ENCODE results near the gene DIRAS1. TPM values are rescaled to one million over a fixed set of nuclear protein-coding genes. Genes with fewer than 3 reads are reported as not detected.

Gene DIRAS1
- total RNA-seq, 1 experiment from 2014 or later = 7.8 TPM

DNA sequence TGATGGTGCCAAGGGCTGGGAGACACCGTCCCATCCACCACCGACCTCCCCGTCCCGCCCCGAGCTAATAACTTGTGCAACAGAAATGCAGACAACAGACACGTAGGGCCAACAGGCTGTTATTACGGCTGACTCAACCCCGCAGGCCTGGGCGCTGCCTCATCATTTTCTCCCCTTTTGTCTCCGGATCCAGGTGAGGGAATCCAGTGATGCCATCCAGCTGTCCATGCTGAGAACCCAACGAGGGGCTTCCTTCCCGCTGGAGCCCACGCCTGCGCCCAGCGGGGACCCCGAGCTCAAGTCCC, 6.4 kb upstream of the DIRAS1 start:
- H3K4me3 Mint-ChIP-seq = no peak overlapping the region
- H3K36me3 Mint-ChIP-seq (ENCODE audit: insufficient read depth in 1 of 3, low read depth in 3 of 3) = no peaks in the 10 kb centered on the region
- Histone ChIP-seq H3K27ac (ENCODE audit: insufficient read length, low read depth, low read length) (no peak overlapping the region), H3K4ac (ENCODE audit: low read depth, low read length) (no peak overlapping the region), H3K14ac (ENCODE audit: insufficient read depth, low read length) (peak overlapping the region; percentile 50; the same call in 1 of the 2 replicates), H2BK12ac (ENCODE audit: insufficient read length, low read depth, low read length) (no peak overlapping the region), H3K56ac (ENCODE audit: insufficient read length, low read depth, low read length) (no peak overlapping the region), H2AFZ (ENCODE audit: low read length) (no peak overlapping the region), H4K5ac (ENCODE audit: insufficient read length, low read depth, low read length) (no peak overlapping the region), H3K23ac (ENCODE audit: insufficient read length, low read depth, low read length) (no peak overlapping the region), H2BK20ac (ENCODE audit: low read depth, low read length, poor library complexity, severe bottlenecking) (no peak overlapping the region), H4K8ac (replicated peaks; ENCODE audit: insufficient read length, low read depth, low read length) (no peak overlapping the region), H3K9ac (ENCODE audit: extremely low read depth, insufficient read length, low read length) (no peak overlapping the region), H3K27me3 (ENCODE audit: insufficient read depth, low read length) (no peaks in the 10 kb centered on the region), H2BK15ac (ENCODE audit: low read depth, low read length) (no peak overlapping the region; the same call in 1 of the 2 replicates), H3K4me1 (ENCODE audit: insufficient read depth, low read length) (no peaks in the 10 kb centered on the region; the same call in 1 of the 2 replicates), H4K20me1 (ENCODE audit: control insufficient read depth, insufficient read depth, insufficient read length) (peaks cover 3% of the 10 kb centered on the region), H3K79me1 (ENCODE audit: insufficient read depth, low read depth, low read length, poor library complexity, severe bottlenecking) (no peaks in the 10 kb centered on the region), H4K91ac (ENCODE audit: insufficient read length, low read depth, low read length) (no peak overlapping the region), H3K23me2 (ENCODE audit: insufficient read length, low read depth, low read length, poor library complexity, severe bottlenecking) (no peaks in the 10 kb centered on the region), H2AK5ac (ENCODE audit: insufficient read length, low read length) (no peak overlapping the region), H3K4me2 (ENCODE audit: insufficient read depth, insufficient read length, low read length) (no peak overlapping the region), H3T11ph (ENCODE audit: low read length) (no peak overlapping the region), H3K79me2 (ENCODE audit: insufficient read depth, low read length) (no peaks in the 10 kb centered on the region), H2BK120ac (ENCODE audit: low read depth, low read length, poor library complexity, severe bottlenecking) (no peak overlapping the region), H2BK5ac (ENCODE audit: insufficient read length, low read length) (no peak overlapping the region), H3K9me3 (ENCODE audit: control insufficient read depth, low read depth, low read length) (no peaks in the 10 kb centered on the region), H3K18ac (ENCODE audit: insufficient read length, low read depth, low read length) (no peak overlapping the region)
- TF ChIP-seq, protein P1, sequence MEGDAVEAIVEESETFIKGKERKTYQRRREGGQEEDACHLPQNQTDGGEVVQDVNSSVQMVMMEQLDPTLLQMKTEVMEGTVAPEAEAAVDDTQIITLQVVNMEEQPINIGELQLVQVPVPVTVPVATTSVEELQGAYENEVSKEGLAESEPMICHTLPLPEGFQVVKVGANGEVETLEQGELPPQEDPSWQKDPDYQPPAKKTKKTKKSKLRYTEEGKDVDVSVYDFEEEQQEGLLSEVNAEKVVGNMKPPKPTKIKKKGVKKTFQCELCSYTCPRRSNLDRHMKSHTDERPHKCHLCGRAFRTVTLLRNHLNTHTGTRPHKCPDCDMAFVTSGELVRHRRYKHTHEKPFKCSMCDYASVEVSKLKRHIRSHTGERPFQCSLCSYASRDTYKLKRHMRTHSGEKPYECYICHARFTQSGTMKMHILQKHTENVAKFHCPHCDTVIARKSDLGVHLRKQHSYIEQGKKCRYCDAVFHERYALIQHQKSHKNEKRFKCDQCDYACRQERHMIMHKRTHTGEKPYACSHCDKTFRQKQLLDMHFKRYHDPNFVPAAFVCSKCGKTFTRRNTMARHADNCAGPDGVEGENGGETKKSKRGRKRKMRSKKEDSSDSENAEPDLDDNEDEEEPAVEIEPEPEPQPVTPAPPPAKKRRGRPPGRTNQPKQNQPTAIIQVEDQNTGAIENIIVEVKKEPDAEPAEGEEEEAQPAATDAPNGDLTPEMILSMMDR (conservative IDR thresholded peaks at IDR 0.05) = no peak
- peak overlapping the region in 1 of 3 experiments; percentile 72; a peak in 1 of 7 replicates for H3K27ac Mint-ChIP-seq
- no peaks in the 10 kb centered on the region for H3K9me3 Mint-ChIP-seq
- H3K27me3 Mint-ChIP-seq (ENCODE audit: low read depth) = peaks cover 43% of the 10 kb centered on the region
- DNase-seq = no peak
- no CpG with 5 or more reads among the region's 16 CpGs for WGBS (ENCODE audit: extremely low coverage, insufficient read length, low lambda C conversion rate)
- peaks cover 3 to 14% of the 10 kb centered on the region in 2 experiments for H3K4me1 Mint-ChIP-seq

All from H9 (cell line).